Left ventricle myocardium inferior (tissue), 1 donor: ENCODE measurements around the gene NUMBL. TPM values are rescaled to one million over a fixed set of nuclear protein-coding genes. Genes with fewer than 3 reads are reported as not detected.

Experiments
- DNase-seq: peaks from one replicate; pipeline ENCODE4 v3.0.0-alpha.2; 2020
- H3K27ac ChIP-seq: fragments of 200-600 bp; replicated peaks from 2 replicates; pipeline ENCODE4 v1.8.0; 2021
- H3K27me3 ChIP-seq: fragments of 200-600 bp; 2 replicates; pipeline ENCODE4 v1.8.0; 2021; ENCODE audit warnings: low read depth
- H3K36me3 ChIP-seq: fragments of 200-600 bp; 2 replicates; pipeline ENCODE4 v1.8.0; 2021
- H3K4me1 ChIP-seq: fragments of 200-600 bp; 2 replicates; pipeline ENCODE4 v1.8.0; 2021
- H3K4me3 ChIP-seq: fragments of 200-600 bp; 2 replicates; pipeline ENCODE4 v1.8.0; 2021; ENCODE audit warnings: mild to moderate bottlenecking, moderate library complexity
- H3K9me3 ChIP-seq: fragments of 200-600 bp; replicated peaks from 2 replicates; pipeline ENCODE4 v1.8.0; 2021
- CTCF ChIP-seq: fragments of 200-600 bp; IDR thresholded peaks from 2 replicates; pipeline ENCODE4 v1.8.0; 2021; ENCODE audit warnings: antibody characterized with exemption, mild to moderate bottlenecking, borderline replicate concordance
- intact Hi-C: fragments of 100-400 bp; cut with micrococcal nuclease; formaldehyde crosslinking; loops from one replicate; pipeline ENCODE4 v1.11.0; 2022
- total RNA-seq: library from RNA; stranded (reverse); fragmentation: NEBNext Ultra II Directional; extraction: Animal tissue kit (Norgen Biotek cat#: 25700); gene quantifications from one replicate; pipeline ENCODE4 v1.2.1, GENCODE V29; 2021
- donor health status: DM: no; HTN: yes; CAD: no; lungs with severe emphysema.

NUMBL gene
- total RNA-seq, 1 donor from 2014 or later, result 14.7 TPM

GRCh38 chr19:40723661-40724254, 33.3 kb upstream of the NUMBL start:
- no peak overlapping the region for H3K4me3 ChIP-seq

GRCh38 chr19:40721936-40722661, 31.6 kb upstream of the NUMBL start:
- Histone ChIP-seq H3K9me3 (peaks cover under 1% of the 10 kb centered on the region), H3K4me1 (peaks cover 60% of the 10 kb centered on the region), H3K27me3 (no peaks in the 10 kb centered on the region), H3K27ac (peak overlapping the region; percentile 97), H3K36me3 (peaks cover 47% of the 10 kb centered on the region), H3K4me3 (peak overlapping the region; percentile 85)
- no peak for TF ChIP-seq CTCF
- intact Hi-C loops, result no loop called here
- DNase-seq, result no peak

More at GRCh38 chr19:40723661-40724254, 33.3 kb upstream of the NUMBL start:
- no peak overlapping the region for H3K27ac ChIP-seq
- peaks cover 43% of the 10 kb centered on the region for H3K4me1 ChIP-seq
- peaks cover 64% of the 10 kb centered on the region for H3K36me3 ChIP-seq
- intact Hi-C loops, result no loop called here
- H3K27me3 ChIP-seq, result no peaks in the 10 kb centered on the region
- DNase-seq, result no peak
- peaks cover 5% of the 10 kb centered on the region for H3K9me3 ChIP-seq
- TF ChIP-seq CTCF, result no peak

GRCh38 chr19:40721140-40721486, 30.7 kb upstream of the NUMBL start:
- Histone ChIP-seq H3K9me3 (no peaks in the 10 kb centered on the region), H3K4me3 (peak overlapping the region; percentile 85), H3K4me1 (peaks cover 65% of the 10 kb centered on the region), H3K27me3 (no peaks in the 10 kb centered on the region), H3K27ac (peak overlapping the region; percentile 97), H3K36me3 (peaks cover 37% of the 10 kb centered on the region)
- DNase-seq, result no peak
- no peak for TF ChIP-seq CTCF
- intact Hi-C loops, result no loop called here

GRCh38 chr19:40719414-40719894, 29.0 kb upstream of the NUMBL start:
- H3K27me3 ChIP-seq, result no peaks in the 10 kb centered on the region
- intact Hi-C loops, result no loop called here
- no peak for TF ChIP-seq CTCF
- H3K9me3 ChIP-seq, result no peaks in the 10 kb centered on the region
- DNase-seq, result no peak
- H3K27ac ChIP-seq, result peak overlapping the region; percentile 97
- H3K4me3 ChIP-seq, result peak overlapping the region; percentile 85
- peaks cover 78% of the 10 kb centered on the region for H3K4me1 ChIP-seq
- peaks cover 22% of the 10 kb centered on the region for H3K36me3 ChIP-seq

- peaks cover 17% of the 10 kb centered on the region for H3K36me3 ChIP-seq
- no peaks in the 10 kb centered on the region for H3K9me3 ChIP-seq
- no peaks in the 10 kb centered on the region for H3K27me3 ChIP-seq
- DNase-seq, result peak; percentile 52
- H3K4me1 ChIP-seq, result peaks cover 84% of the 10 kb centered on the region
- H3K27ac ChIP-seq, result peak overlapping the region; percentile 97
- peak overlapping the region; percentile 85 for H3K4me3 ChIP-seq
- intact Hi-C loops, result no loop called here
- no peak for TF ChIP-seq CTCF
Observed at GRCh38 chr19:40718774-40719391, 28.4 kb upstream of the NUMBL start.
